ENCODE measurements around the gene ATG9B.
"Not testable (repeated sequence)": the region's sequence is repeated elsewhere in the genome, so short reads cannot be mapped to it uniquely, and the experiment has no call there.

The ATG9B gene

DNA sequence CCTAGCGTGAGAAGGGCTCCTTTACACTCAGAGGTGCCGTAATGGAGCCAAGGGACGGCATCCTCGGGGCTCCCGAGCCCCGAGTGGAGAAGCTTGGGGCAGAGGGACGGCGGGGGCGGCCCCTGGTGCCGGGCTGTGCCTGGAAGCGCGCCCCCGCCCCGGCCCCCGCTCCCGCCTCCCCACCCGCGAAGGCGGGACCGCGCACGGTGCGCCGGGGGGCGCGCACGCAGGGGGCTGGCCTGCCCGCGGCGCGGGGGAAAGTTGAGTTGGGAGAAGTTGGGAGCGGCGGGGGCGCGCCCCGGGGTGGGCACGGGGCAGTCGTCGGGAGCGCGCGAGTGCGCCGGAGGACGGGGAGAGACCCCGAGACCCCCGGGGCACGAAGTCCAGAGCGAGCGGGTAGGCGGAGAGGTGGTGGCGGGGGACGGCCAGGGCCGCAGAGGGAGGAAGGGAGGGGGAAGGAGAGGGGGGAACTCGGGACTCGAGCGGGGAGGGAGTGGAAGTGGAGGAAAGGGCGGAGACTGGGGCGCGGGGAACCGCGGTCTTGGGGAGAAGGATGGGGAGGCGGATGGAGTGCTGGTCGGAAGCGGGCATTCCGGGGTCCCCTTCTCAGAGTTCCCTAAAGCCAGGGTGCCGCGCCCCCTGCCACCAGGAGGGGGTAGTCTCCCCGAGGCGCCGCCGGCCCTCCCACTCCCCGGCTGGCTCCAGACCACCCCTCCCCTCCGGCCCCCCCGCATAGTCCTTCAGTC, 35.2 kb upstream of the ATG9B start, which contains the start of gene SLC4A2:
SLC4A2 (plus strand) TSS at position 223 of the 746 bp plus-strand sequence. CDS start 2,399 bp downstream, outside the sequence.
- FAIRE-seq, result no peak

DNA sequence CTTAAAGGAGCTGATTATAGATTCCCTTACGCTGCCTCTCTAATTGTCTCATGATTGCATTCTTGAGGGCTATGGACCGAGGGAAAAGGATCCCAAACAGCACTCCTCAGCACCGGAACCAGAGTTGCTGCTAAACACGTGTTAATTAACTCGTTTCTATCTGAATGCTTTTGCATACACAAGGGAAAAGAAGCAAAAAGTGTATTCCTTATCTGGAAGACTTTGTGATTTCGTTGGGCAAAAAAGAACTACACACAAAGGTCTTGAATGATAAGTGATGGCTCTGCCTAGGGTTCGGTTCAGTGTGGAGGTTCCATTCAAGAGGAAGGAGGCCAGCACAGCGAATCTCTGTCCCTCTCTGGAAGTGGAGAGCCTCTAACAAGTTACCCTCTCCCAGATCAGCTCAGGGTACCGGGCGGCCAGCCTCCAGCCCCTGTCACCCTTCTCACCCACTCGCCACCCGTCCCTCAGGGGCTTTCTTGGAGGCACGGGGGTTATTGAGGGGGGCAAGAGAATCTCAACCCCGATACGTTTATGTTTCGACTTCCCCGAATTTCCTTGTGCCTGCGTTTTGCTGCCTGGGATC, 34.6 kb upstream of the ATG9B start:
- FAIRE-seq (no peak), DNase-seq (ENCODE audit: low spot score) (no peak)

More for the DNA sequence above, 35.2 kb upstream of the ATG9B start, which contains the start of gene SLC4A2:
- peak; percentile 67 for DNase-seq (ENCODE audit: low spot score)

- DNase-seq (ENCODE audit: low spot score) (peak; percentile 78), FAIRE-seq (no peak)
Observed at GRCh38 chr7:151057989-151058780, 33.9 kb upstream of the ATG9B start.

GRCh38 chr7:151057506-151057988, 33.3 kb upstream of the ATG9B start, which contains the start of gene CDK5:
Gene CDK5, minus strand, starts transcription at chr7:151057897. Its CDS starts 49 bp downstream, at chr7:151057848.
- no peak for DNase-seq (ENCODE audit: low spot score)
- FAIRE-seq, result no peak

- FAIRE-seq (no peak), DNase-seq (ENCODE audit: low spot score) (no peak)
Observed at GRCh38 chr7:151056666-151057505, 32.6 kb upstream of the ATG9B start.

- DNase-seq (ENCODE audit: low spot score) (no peak), FAIRE-seq (no peak)
Observed at GRCh38 chr7:151056283-151056665, 32.0 kb upstream of the ATG9B start.

DNA sequence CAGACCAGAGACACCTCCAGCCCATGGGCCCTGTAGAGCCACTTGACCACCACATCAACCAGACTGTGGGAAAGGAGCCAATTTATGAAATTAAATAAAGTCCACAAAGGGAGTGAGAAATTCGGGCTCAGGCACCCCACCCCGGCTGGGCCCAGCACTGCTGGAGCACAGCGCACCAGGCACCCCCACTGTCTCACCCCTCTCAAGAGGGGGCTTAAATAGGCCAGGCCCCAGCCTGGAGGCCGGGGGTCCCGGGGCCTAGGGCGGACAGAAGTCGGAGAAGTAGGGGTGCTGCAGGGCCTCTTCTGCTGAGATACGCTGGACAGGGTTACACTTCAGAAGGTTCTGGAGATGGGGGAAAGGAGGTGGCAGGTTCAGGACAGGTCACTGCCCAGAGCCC, 29.5 kb upstream of the ATG9B start:
- FAIRE-seq, result no peak
- DNase-seq (ENCODE audit: low spot score), result no peak

DNA sequence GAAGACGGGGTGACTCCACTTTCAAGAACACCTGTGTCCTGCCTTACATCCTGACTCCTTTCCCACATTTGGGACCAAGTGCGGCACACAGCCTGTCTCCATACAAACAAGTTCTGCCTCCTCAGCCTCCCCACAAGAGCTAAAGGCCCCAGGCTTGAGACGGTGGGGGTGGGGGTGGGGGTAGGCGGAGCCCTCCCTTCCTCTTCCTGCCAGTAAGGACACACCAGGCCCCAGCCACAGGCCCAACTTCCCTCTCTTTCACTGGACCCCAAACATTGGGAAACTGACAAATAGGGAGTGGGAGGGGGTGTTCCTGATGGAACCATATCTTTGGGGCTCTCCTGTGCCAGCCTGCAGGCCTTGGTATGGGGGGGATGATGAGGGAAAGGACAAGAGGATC, 28.8 kb upstream of the ATG9B start:
- no peak for FAIRE-seq
- no peak for DNase-seq (ENCODE audit: low spot score)

- FAIRE-seq (no peak), DNase-seq (ENCODE audit: low spot score) (no peak)
Observed at GRCh38 chr7:151051108-151051507, 26.8 kb upstream of the ATG9B start.

- FAIRE-seq (no peak), DNase-seq (ENCODE audit: low spot score) (no peak)
Observed at GRCh38 chr7:151048911-151049463, 24.7 kb upstream of the ATG9B start.

- FAIRE-seq (no peak), DNase-seq (ENCODE audit: low spot score) (no peak)
Observed at GRCh38 chr7:151047976-151048815, 23.9 kb upstream of the ATG9B start, which contains the start of gene ASIC3. Gene ASIC3, plus strand, starts transcription at chr7:151048531. Its CDS starts 355 bp downstream, at chr7:151048886.

GRCh38 chr7:151046603-151047573, 22.6 kb upstream of the ATG9B start:
- no peak for FAIRE-seq
- no peak for DNase-seq (ENCODE audit: low spot score)

DNA sequence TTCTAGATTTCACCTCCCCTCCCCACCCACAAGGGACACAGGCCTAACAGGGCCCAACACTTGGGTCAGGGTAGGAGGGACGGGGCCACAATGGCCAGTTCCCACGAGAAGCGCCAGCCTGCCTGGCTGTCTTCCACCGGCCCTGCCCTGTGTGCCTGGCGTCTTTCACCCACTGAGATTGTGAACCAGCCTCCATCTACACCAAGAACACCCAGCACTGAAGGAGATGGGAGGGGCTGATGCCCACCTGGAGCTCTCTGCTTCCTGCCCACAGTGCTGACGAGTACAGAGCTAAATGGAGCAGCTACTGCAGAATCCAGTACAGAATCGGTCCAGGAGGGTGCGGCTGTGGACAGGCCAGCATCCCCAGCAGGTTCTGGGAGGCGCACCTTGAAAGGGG, 21.7 kb upstream of the ATG9B start:
- FAIRE-seq (no peak), DNase-seq (ENCODE audit: low spot score) (no peak)

DNA sequence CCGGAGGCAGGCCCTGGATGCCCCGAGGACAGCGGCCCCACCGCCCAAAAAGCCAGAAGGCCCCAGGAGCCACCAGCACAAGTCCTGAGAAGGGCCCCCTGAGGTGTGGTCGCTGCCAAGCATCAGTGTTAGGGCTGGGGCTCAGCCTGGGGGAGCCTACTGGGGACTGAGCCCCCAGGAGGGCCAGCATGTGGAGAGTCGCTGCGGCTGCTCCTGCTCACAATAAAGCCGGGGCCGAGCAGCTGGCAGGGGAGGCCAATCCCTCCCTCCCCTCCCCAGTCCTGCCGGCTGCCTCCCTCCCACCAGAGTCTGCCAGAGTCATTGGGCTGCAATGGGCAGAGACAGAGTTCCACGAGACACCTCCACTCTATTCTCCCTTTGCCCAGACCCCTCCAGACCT, 21.0 kb upstream of the ATG9B start:
- no peak for DNase-seq (ENCODE audit: low spot score)
- FAIRE-seq, result no peak

DNA sequence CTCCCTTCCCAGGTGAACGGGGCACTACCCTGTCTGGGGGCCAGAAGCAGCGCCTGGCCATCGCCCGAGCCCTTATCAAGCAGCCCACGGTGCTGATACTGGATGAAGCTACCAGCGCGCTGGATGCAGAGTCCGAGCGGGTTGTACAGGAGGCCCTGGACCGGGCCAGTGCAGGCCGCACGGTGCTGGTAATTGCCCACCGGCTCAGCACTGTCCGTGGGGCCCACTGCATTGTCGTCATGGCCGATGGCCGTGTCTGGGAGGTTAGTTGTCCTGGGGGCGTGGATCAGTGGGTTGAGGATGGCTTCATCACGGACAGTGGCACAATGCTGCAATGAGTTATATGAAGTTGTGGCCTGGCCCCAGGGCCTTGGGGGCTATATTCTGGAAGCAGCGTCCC, 19.7 kb upstream of the ATG9B start:
- DNase-seq (ENCODE audit: low spot score) (no peak), FAIRE-seq (no peak)

- DNase-seq (ENCODE audit: low spot score); FAIRE-seq: not testable (repeated sequence)
Observed at GRCh38 chr7:151043449-151043848, 19.2 kb upstream of the ATG9B start.

- DNase-seq (ENCODE audit: low spot score) (no peak), FAIRE-seq (no peak)
Observed at GRCh38 chr7:151040616-151041375, 16.5 kb upstream of the ATG9B start.
